GM23338 (cell line): Measurements from ENCODE around the gene SCART1.

Experiments used
- CREB1 ChIP-seq: fragments of 250-450 bp; sonication (Bioruptor Pico); IDR thresholded peaks from 2 replicates; pipeline ENCODE4 v1.5.0; 2020; ENCODE audit warnings: low read depth, mild to moderate bottlenecking, moderate library complexity
- CTCF ChIP-seq, 2 experiments: fragments of 200-600 bp in 1 of 2; sonication (generic) in 1 of 2; conservative IDR thresholded peaks; 2 replicates each; pipeline versions ENCODE4 v1.5.1 to v1.6.1; 2016 to 2017; ENCODE audit warnings: antibody characterized with exemption in 2 of 2, low read depth in 2 of 2, mild to moderate bottlenecking in 2 of 2, moderate library complexity in 1 of 2
- ETS1 ChIP-seq: IDR thresholded peaks from 2 replicates; pipeline ENCODE4 v1.6.1; 2016; ENCODE audit warnings: antibody characterized with exemption
- EZH2 ChIP-seq: fragments of 200-600 bp; sonication (generic); IDR thresholded peaks from one replicate; pipeline ENCODE4 v1.8.0; 2017; ENCODE audit warnings: antibody characterized with exemption, mild to moderate bottlenecking, low read depth; ENCODE audit not compliant: unreplicated experiment
- EZH2phosphoT487 ChIP-seq: fragments of 200-600 bp; sonication (generic); IDR thresholded peaks from one replicate; pipeline ENCODE4 v1.8.1; 2018; ENCODE audit warnings: antibody characterized with exemption; ENCODE audit not compliant: unreplicated experiment
- JUNB ChIP-seq: IDR thresholded peaks from one replicate; pipeline ENCODE4 v1.6.1; 2016; ENCODE audit warnings: antibody characterized with exemption; ENCODE audit not compliant: unreplicated experiment
- NANOG ChIP-seq: IDR thresholded peaks from 2 replicates; pipeline ENCODE4 v1.6.1; 2016; ENCODE audit warnings: antibody characterized with exemption, borderline replicate concordance
- POLR2AphosphoS5 ChIP-seq: IDR thresholded peaks from 2 replicates; pipeline ENCODE4 v1.6.1; 2016; ENCODE audit warnings: antibody characterized with exemption, low read depth
- REST ChIP-seq: IDR thresholded peaks from one replicate; pipeline ENCODE4 v1.6.1; 2018; ENCODE audit warnings: antibody characterized with exemption; ENCODE audit not compliant: unreplicated experiment
- STAT1 ChIP-seq: IDR thresholded peaks from one replicate; pipeline ENCODE4 v1.6.1; 2016; ENCODE audit warnings: antibody characterized with exemption; ENCODE audit not compliant: unreplicated experiment
- ZNF114 ChIP-seq: fragments of 250-450 bp; sonication (Bioruptor Pico); IDR thresholded peaks from 2 replicates; pipeline ENCODE4 v1.5.0; 2020; ENCODE audit warnings: mild to moderate bottlenecking, moderate library complexity

GRCh38 chr10:133467286-133467911 is 13.7 kb downstream of the SCART1 start:
- TF ChIP-seq EZH2: no peak
- TF ChIP-seq CTCF (conservative IDR thresholded peaks at IDR 0.05; ENCODE audit: low read depth in 2 of 2): no peak
- TF ChIP-seq REST: no peak
- TF ChIP-seq POLR2AphosphoS5: no peak
- TF ChIP-seq EZH2phosphoT487: no peak
- no peak for TF ChIP-seq JUNB
- no peak for TF ChIP-seq CREB1
- no peak for TF ChIP-seq ZNF114 (CRISPR knock-in tag)
- no peak for TF ChIP-seq STAT1
- no peak for TF ChIP-seq NANOG
- TF ChIP-seq ETS1: no peak
